H9 (cell line): Measurements from ENCODE around the gene PHACTR2. TPM values are rescaled to one million over a fixed set of nuclear protein-coding genes. Genes with fewer than 3 reads are reported as not detected.

Experiments used
- DNase-seq: peaks from one replicate; pipeline ENCODE4 v3.0.0-alpha.2; 2017
- H2AFZ ChIP-seq: one replicate; pipeline ENCODE4 v1.6.1; 2013; ENCODE audit warnings: mild to moderate bottlenecking, low read length, control low read depth, moderate library complexity
- H2AK5ac ChIP-seq: 2 replicates; pipeline ENCODE4 v1.6.1; 2013; ENCODE audit warnings: low read length, control low read depth, mixed read lengths; ENCODE audit not compliant: insufficient read length
- H2BK120ac ChIP-seq: one replicate; pipeline ENCODE4 v1.6.1; 2013; ENCODE audit warnings: low read depth, mild to moderate bottlenecking, low read length, control low read depth, inconsistent platforms; ENCODE audit not compliant: poor library complexity, severe bottlenecking
- H2BK12ac ChIP-seq: 2 replicates; pipeline ENCODE4 v1.6.1; 2013; ENCODE audit warnings: low read length, control low read depth, mixed read lengths, low read depth; ENCODE audit not compliant: insufficient read length
- H2BK15ac ChIP-seq: 2 replicates; pipeline ENCODE4 v1.6.1; 2013; ENCODE audit warnings: low read depth, low read length, control low read depth
- H2BK20ac ChIP-seq: one replicate; pipeline ENCODE4 v1.6.1; 2013; ENCODE audit warnings: low read depth, mild to moderate bottlenecking, low read length, control low read depth, inconsistent platforms; ENCODE audit not compliant: poor library complexity, severe bottlenecking
- H2BK5ac ChIP-seq: 2 replicates; pipeline ENCODE4 v1.6.1; 2013; ENCODE audit warnings: low read length, control low read depth, mixed read lengths; ENCODE audit not compliant: insufficient read length
- H3K14ac ChIP-seq: 2 replicates; pipeline ENCODE4 v1.6.1; 2013; ENCODE audit warnings: low read length, control low read depth; ENCODE audit not compliant: insufficient read depth
- H3K18ac ChIP-seq: 2 replicates; pipeline ENCODE4 v1.6.1; 2013; ENCODE audit warnings: low read depth, mild to moderate bottlenecking, mixed read lengths, low read length, control low read depth; ENCODE audit not compliant: insufficient read length
- H3K23ac ChIP-seq: 2 replicates; pipeline ENCODE4 v1.6.1; 2013; ENCODE audit warnings: low read length, control low read depth, mixed read lengths, low read depth; ENCODE audit not compliant: insufficient read length
- H3K23me2 ChIP-seq: 2 replicates; pipeline ENCODE4 v1.6.1; 2013; ENCODE audit warnings: low read depth, mild to moderate bottlenecking, mixed read lengths, low read length, control low read depth; ENCODE audit not compliant: insufficient read length, poor library complexity, severe bottlenecking
- H3K27ac ChIP-seq: 2 replicates; pipeline ENCODE4 v1.5.1; 2013; ENCODE audit warnings: low read length, control low read depth, mixed read lengths, low read depth; ENCODE audit not compliant: insufficient read length
- H3K27me3 ChIP-seq: 2 replicates; pipeline ENCODE4 v1.6.1; 2013; ENCODE audit warnings: low read length, control low read depth, inconsistent platforms; ENCODE audit not compliant: insufficient read depth
- H3K4ac ChIP-seq: 2 replicates; pipeline ENCODE4 v1.6.1; 2013; ENCODE audit warnings: low read depth, mild to moderate bottlenecking, control low read depth, inconsistent platforms, low read length, moderate library complexity
- H3K4me1 ChIP-seq: 2 replicates; pipeline ENCODE4 v1.6.1; 2013; ENCODE audit warnings: low read length, control low read depth, inconsistent platforms; ENCODE audit not compliant: insufficient read depth
- H3K4me2 ChIP-seq: 2 replicates; pipeline ENCODE4 v1.6.1; 2013; ENCODE audit warnings: low read length, control low read depth, mixed read lengths; ENCODE audit not compliant: insufficient read length, insufficient read depth
- H3K56ac ChIP-seq: 2 replicates; pipeline ENCODE4 v1.6.1; 2013; ENCODE audit warnings: low read depth, mild to moderate bottlenecking, mixed read lengths, low read length, control low read depth; ENCODE audit not compliant: insufficient read length
- H3K79me1 ChIP-seq: 2 replicates; pipeline ENCODE4 v1.6.1; 2013; ENCODE audit warnings: low read depth, mild to moderate bottlenecking, moderate library complexity, low read length, control low read depth, inconsistent platforms; ENCODE audit not compliant: insufficient read depth, poor library complexity, severe bottlenecking
- H3K79me2 ChIP-seq: 2 replicates; pipeline ENCODE4 v1.6.1; 2013; ENCODE audit warnings: low read length, control low read depth, inconsistent platforms; ENCODE audit not compliant: insufficient read depth
- H3K9ac ChIP-seq: 2 replicates; pipeline ENCODE4 v1.6.1; 2013; ENCODE audit warnings: low read length, control low read depth, mixed read lengths; ENCODE audit not compliant: insufficient read length; ENCODE audit errors: extremely low read depth
- H3K9me3 ChIP-seq: one replicate; pipeline ENCODE4 v1.6.1; 2013; ENCODE audit warnings: low read depth, low read length, inconsistent platforms; ENCODE audit not compliant: control insufficient read depth
- H3T11ph ChIP-seq: one replicate; pipeline ENCODE4 v1.6.1; 2013; ENCODE audit warnings: mild to moderate bottlenecking, low read length, control low read depth, inconsistent platforms
- H4K20me1 ChIP-seq: one replicate; pipeline ENCODE4 v1.6.1; 2013; ENCODE audit not compliant: control insufficient read depth, insufficient read length, insufficient read depth
- H4K5ac ChIP-seq: 2 replicates; pipeline ENCODE4 v1.6.1; 2013; ENCODE audit warnings: low read depth, mild to moderate bottlenecking, mixed read lengths, low read length, control low read depth; ENCODE audit not compliant: insufficient read length
- H4K8ac ChIP-seq: replicated peaks from 2 replicates; pipeline ENCODE4 v1.6.1; 2013; ENCODE audit warnings: low read length, control low read depth, mixed read lengths, low read depth; ENCODE audit not compliant: insufficient read length
- H4K91ac ChIP-seq: 2 replicates; pipeline ENCODE4 v1.6.1; 2013; ENCODE audit warnings: low read depth, mild to moderate bottlenecking, moderate library complexity, mixed read lengths, low read length, control low read depth; ENCODE audit not compliant: insufficient read length
- H3K27ac Mint-ChIP-seq, 3 experiments: 2 replicates in 2 of 3; 3 replicates in 1 of 3; pipeline ENCODE4 v1.8.0; 2020 to 2021; ENCODE audit warnings: mixed read lengths in 3 of 3, mild to moderate bottlenecking in 1 of 3, moderate library complexity in 1 of 3
- H3K27me3 Mint-ChIP-seq: 2 replicates; pipeline ENCODE4 v1.8.0; 2021; ENCODE audit warnings: low read depth, mild to moderate bottlenecking, moderate library complexity, mixed read lengths
- H3K36me3 Mint-ChIP-seq, 3 experiments: 2 replicates in 2 of 3; 3 replicates in 1 of 3; pipeline ENCODE4 v1.8.0; 2020 to 2021; ENCODE audit warnings: low read depth in 3 of 3, mixed read lengths in 3 of 3; ENCODE audit not compliant: insufficient read depth in 1 of 3
- H3K4me1 Mint-ChIP-seq, 2 experiments: 2 replicates each; pipeline ENCODE4 v1.8.0; 2020; ENCODE audit warnings: mixed read lengths in 2 of 2
- H3K4me3 Mint-ChIP-seq, 2 experiments: 2 replicates in 1 of 2; 3 replicates in 1 of 2; pipeline ENCODE4 v1.8.0; 2020 to 2021; ENCODE audit warnings: mild to moderate bottlenecking in 2 of 2, mixed read lengths in 2 of 2, moderate library complexity in 1 of 2
- H3K9me3 Mint-ChIP-seq, 2 experiments: 2 replicates in 1 of 2; 3 replicates in 1 of 2; pipeline ENCODE4 v1.8.0; 2020; ENCODE audit warnings: mild to moderate bottlenecking in 2 of 2, mixed read lengths in 2 of 2, moderate library complexity in 1 of 2
- WGBS: extraction: QIAGEN DNeasy Blood & Tissue Kit; methylation state at CpG from one replicate; pipeline ENCODE4 v1.1.7; 2013; ENCODE audit warnings: missing lambda C conversion rate, low lambda C conversion rate, mixed read lengths; ENCODE audit not compliant: insufficient read length; ENCODE audit errors: extremely low coverage; 5-methylcytosine and 5-hydroxymethylcytosine counted together
- total RNA-seq: library from RNA; stranded (reverse); gene quantifications from 2 replicates; pipeline ENCODE4 v1.2.1, GENCODE V29; 2021
- TF ChIP-seq, protein P1 (sequence below): fragments of 200-600 bp; sonication (generic); conservative IDR thresholded peaks from 3 replicates; pipeline ENCODE4 v1.8.0; 2021; ENCODE audit warnings: antibody characterized with exemption, mild to moderate bottlenecking

PHACTR2 gene
- total RNA-seq, 1 experiment from 2014 or later = 131 TPM

DNA sequence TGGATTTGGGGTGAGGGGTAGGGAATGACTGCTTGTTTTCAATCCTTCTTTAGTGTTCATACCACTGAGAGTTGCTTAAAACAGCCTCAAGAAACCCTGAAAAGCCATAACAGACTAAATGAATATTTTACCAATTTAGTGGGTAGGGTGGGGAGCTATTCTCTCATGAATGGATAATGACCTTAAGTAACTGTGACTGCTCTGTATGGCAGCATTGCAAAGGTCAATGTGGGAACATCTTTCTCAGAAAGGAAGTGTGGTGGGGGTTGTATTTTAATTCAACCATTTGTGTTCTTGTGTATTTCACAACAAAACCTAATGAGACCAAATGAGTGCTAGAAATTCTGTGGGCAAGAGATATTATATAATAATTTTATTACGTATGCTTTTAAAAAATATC lies 55.7 kb downstream of the PHACTR2 start:
- H3T11ph ChIP-seq = no peak overlapping the region
- H3K27me3 ChIP-seq = no peaks in the 10 kb centered on the region; the same call in 1 of the 2 replicates
- DNase-seq = no peak
- no peak overlapping the region for H4K5ac ChIP-seq
- no peak overlapping the region for H2AFZ ChIP-seq
- no peak overlapping the region for H2BK20ac ChIP-seq
- no peak overlapping the region for H3K4me2 ChIP-seq
- H3K56ac ChIP-seq = no peak overlapping the region
- H3K79me1 ChIP-seq = no peaks in the 10 kb centered on the region
- H2BK15ac ChIP-seq = no peak overlapping the region
- no peak overlapping the region for H2AK5ac ChIP-seq
- H3K9me3 ChIP-seq = no peaks in the 10 kb centered on the region
- H3K4me1 ChIP-seq = peaks cover 9% of the 10 kb centered on the region
- WGBS = no CpG with 5 or more reads among the region's 1 CpG
- H3K23me2 ChIP-seq = no peaks in the 10 kb centered on the region
- H3K14ac ChIP-seq = no peak overlapping the region
- TF ChIP-seq, protein P1, sequence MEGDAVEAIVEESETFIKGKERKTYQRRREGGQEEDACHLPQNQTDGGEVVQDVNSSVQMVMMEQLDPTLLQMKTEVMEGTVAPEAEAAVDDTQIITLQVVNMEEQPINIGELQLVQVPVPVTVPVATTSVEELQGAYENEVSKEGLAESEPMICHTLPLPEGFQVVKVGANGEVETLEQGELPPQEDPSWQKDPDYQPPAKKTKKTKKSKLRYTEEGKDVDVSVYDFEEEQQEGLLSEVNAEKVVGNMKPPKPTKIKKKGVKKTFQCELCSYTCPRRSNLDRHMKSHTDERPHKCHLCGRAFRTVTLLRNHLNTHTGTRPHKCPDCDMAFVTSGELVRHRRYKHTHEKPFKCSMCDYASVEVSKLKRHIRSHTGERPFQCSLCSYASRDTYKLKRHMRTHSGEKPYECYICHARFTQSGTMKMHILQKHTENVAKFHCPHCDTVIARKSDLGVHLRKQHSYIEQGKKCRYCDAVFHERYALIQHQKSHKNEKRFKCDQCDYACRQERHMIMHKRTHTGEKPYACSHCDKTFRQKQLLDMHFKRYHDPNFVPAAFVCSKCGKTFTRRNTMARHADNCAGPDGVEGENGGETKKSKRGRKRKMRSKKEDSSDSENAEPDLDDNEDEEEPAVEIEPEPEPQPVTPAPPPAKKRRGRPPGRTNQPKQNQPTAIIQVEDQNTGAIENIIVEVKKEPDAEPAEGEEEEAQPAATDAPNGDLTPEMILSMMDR = no peak
- H4K20me1 ChIP-seq = no peaks in the 10 kb centered on the region
- H2BK120ac ChIP-seq = no peak overlapping the region
- no peak overlapping the region for H4K91ac ChIP-seq
- H3K4ac ChIP-seq = no peak overlapping the region
- Mint-ChIP-seq H3K9me3 (no peaks in the 10 kb centered on the region), H3K4me3 (no peak overlapping the region), H3K27me3 (no peaks in the 10 kb centered on the region), H3K27ac (peak overlapping the region in 1 of 3 experiments; percentile 40; a peak in 1 of 7 replicates), H3K36me3 (peaks cover 0 to 2% (median 0%) of the 10 kb centered on the region in 3 experiments; a peak in 2 of 7 replicates), H3K4me1 (peaks cover 34 to 40% of the 10 kb centered on the region in 2 experiments)
- H4K8ac ChIP-seq = no peak overlapping the region
- H2BK5ac ChIP-seq = no peak overlapping the region
- no peaks in the 10 kb centered on the region; the same call in 1 of the 2 replicates for H3K79me2 ChIP-seq
- H3K27ac ChIP-seq = no peak overlapping the region
- H2BK12ac ChIP-seq = no peak overlapping the region
- H3K9ac ChIP-seq = no peak overlapping the region
- H3K18ac ChIP-seq = no peak overlapping the region
- no peak overlapping the region for H3K23ac ChIP-seq
